ENCODE results near the gene CMC4. TPM values are rescaled to one million over a fixed set of nuclear protein-coding genes. Genes with fewer than 3 reads are reported as not detected.

CMC4 gene
- total RNA-seq, 1 donor from 2014 or later: 6.2 TPM

GRCh38 chrX:155026420-155026726 is 44.6 kb downstream of the CMC4 start:
- H3K4me3 Mint-ChIP-seq: peak overlapping the region; percentile 84
- TF ChIP-seq CTCF (IDR thresholded peaks at IDR 0.05; ENCODE audit: unreplicated experiment): no peak
- H3K9me3 Mint-ChIP-seq: no peaks in the 10 kb centered on the region
- peaks cover 9% of the 10 kb centered on the region for H3K4me1 Mint-ChIP-seq
- no peak for DNase-seq (ENCODE audit: low spot score in 2 of 2, unreplicated experiment in 2 of 2)
- no peaks in the 10 kb centered on the region for H3K36me3 Mint-ChIP-seq
- H3K27ac Mint-ChIP-seq: peak overlapping the region; percentile 95
- no peaks in the 10 kb centered on the region for H3K27me3 Mint-ChIP-seq (ENCODE audit: low read depth)

GRCh38 chrX:155023907-155024833 is 46.8 kb downstream of the CMC4 start:
- H3K36me3 Mint-ChIP-seq: no peaks in the 10 kb centered on the region
- H3K9me3 Mint-ChIP-seq: peaks cover 4% of the 10 kb centered on the region
- no peak for TF ChIP-seq CTCF (IDR thresholded peaks at IDR 0.05; ENCODE audit: unreplicated experiment)
- no peak overlapping the region for H3K4me3 Mint-ChIP-seq
- H3K4me1 Mint-ChIP-seq: peaks cover 9% of the 10 kb centered on the region
- DNase-seq (ENCODE audit: low spot score in 2 of 2, unreplicated experiment in 2 of 2): no peak
- H3K27ac Mint-ChIP-seq: no peak overlapping the region
- no peaks in the 10 kb centered on the region for H3K27me3 Mint-ChIP-seq (ENCODE audit: low read depth)

DNA sequence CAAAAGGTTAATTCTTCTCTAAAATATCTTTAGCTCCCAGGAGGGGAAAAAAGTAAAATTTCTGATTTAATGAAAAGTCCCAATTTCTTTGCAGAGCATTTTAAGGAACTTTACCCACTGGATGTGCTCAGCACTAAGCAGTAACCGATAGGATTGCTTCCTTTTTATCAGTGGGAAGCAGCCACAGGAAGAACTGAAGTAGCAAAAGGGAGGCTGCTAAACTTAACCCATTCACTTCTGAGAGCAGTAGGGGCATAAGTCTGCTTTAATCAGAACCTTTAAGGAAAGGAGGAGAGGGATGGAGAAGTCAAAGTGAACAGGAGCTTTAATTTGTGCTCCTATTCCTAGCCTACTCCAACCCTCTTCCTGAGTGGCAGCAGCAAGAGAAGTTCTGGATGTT is 48.4 kb downstream of the CMC4 start, which contains the start of gene F8:
F8 (minus strand) TSS at position 139 of the 400 bp plus-strand sequence. CDS start 171 bp downstream, outside the sequence.
- no peak for DNase-seq (ENCODE audit: low spot score in 2 of 2, unreplicated experiment in 2 of 2)
- H3K27ac Mint-ChIP-seq: no peak within 1 kb of the TSS
- H3K9me3 Mint-ChIP-seq: peaks cover 4% of the 10 kb centered on the region
- H3K36me3 Mint-ChIP-seq: no peaks in the 10 kb centered on the region
- TF ChIP-seq CTCF (IDR thresholded peaks at IDR 0.05; ENCODE audit: unreplicated experiment): no peak
- no peaks in the 10 kb centered on the region for H3K27me3 Mint-ChIP-seq (ENCODE audit: low read depth)
- H3K4me1 Mint-ChIP-seq: no peaks in the 10 kb centered on the region
- H3K4me3 Mint-ChIP-seq: no peak within 1 kb of the TSS

DNA sequence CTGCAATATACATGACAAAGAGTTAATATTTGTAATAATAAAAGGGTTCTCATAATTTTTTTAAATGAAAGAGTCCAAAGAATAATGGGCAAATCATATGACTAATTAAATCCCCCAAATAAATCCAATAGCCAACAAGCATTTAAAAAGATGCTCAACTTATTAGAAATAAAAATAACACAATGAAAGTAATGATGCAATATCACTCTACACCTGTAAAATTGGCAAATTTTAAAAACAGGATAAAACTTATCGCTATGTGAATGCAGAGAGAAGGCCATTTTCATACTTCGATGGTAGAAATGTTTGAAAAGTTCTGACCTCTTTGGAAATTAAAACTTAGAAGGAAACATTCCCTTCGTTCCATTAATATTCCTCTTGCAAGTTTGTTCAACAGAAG is 50.3 kb downstream of the CMC4 start:
- TF ChIP-seq CTCF (IDR thresholded peaks at IDR 0.05; ENCODE audit: unreplicated experiment): no peak
- Mint-ChIP-seq H3K27ac (no peak overlapping the region), H3K36me3 (no peaks in the 10 kb centered on the region), H3K27me3 (ENCODE audit: low read depth) (no peaks in the 10 kb centered on the region), H3K9me3 (peaks cover 5% of the 10 kb centered on the region), H3K4me1 (no peaks in the 10 kb centered on the region), H3K4me3 (no peak overlapping the region)
- no peak for DNase-seq (ENCODE audit: low spot score in 2 of 2, unreplicated experiment in 2 of 2)

Other genes starting within 250 kb of the CMC4 start
- gene SMIM9, start 236.5 kb downstream of the CMC4 start, total RNA-seq: not detected in 3 replicates
- 14.7 to 16.0 TPM (median 15.6 TPM) in 3 replicates for gene F8A1, start 184.8 kb downstream of the CMC4 start, total RNA-seq
- 2.2 to 3.9 TPM (median 2.8 TPM) in 3 replicates for gene F8, start 48.4 kb downstream of the CMC4 start, total RNA-seq
- 57.9 to 64.1 TPM (median 61.2 TPM) in 3 replicates for gene FUNDC2, start 44.3 kb downstream of the CMC4 start, total RNA-seq
- gene MTCP1, start within 50 bp of the CMC4 start, total RNA-seq: 10.4 to 13.0 TPM (median 13.0 TPM) in 3 replicates
- gene BRCC3, start 372 bp upstream of the CMC4 start, total RNA-seq: 18.9 to 19.2 TPM (median 19.0 TPM) in 3 replicates
- gene VBP1, start 145.3 kb upstream of the CMC4 start, total RNA-seq: 31.2 to 35.2 TPM (median 32.2 TPM) in 3 replicates
- gene RAB39B, start 193.4 kb upstream of the CMC4 start, total RNA-seq: 1.6 to 1.9 TPM (median 1.7 TPM) in 3 replicates

Measured in mesothelial cell of epicardium (in vitro differentiated cells).